Suprapubic skin (tissue), 3 donors: ENCODE measurements around the gene ROBO4.

Experiments used
- EP300 ChIP-seq: sonication (generic); formaldehyde crosslinking; IDR thresholded peaks from one replicate; pipeline ENCODE4 v1.6.1; 2017; ENCODE audit warnings: antibody characterized with exemption
- POLR2A ChIP-seq, 2 donors: fragments of 450-650 bp; IDR thresholded peaks; one replicate each; pipeline ENCODE4 v1.6.1; 2017; ENCODE audit warnings: antibody characterized with exemption in 2 of 2, mild to moderate bottlenecking in 2 of 2, moderate library complexity in 2 of 2
- TF ChIP-seq, protein P1 (sequence below), 2 donors: fragments of 200-600 bp in 1 of 2; fragments of 450-650 bp in 1 of 2; sonication (generic) in 1 of 2; IDR thresholded peaks; one replicate each; pipeline ENCODE4 v1.5.1; 2016 to 2019; ENCODE audit warnings: antibody characterized with exemption in 2 of 2, mild to moderate bottlenecking in 1 of 2, moderate library complexity in 1 of 2

DNA sequence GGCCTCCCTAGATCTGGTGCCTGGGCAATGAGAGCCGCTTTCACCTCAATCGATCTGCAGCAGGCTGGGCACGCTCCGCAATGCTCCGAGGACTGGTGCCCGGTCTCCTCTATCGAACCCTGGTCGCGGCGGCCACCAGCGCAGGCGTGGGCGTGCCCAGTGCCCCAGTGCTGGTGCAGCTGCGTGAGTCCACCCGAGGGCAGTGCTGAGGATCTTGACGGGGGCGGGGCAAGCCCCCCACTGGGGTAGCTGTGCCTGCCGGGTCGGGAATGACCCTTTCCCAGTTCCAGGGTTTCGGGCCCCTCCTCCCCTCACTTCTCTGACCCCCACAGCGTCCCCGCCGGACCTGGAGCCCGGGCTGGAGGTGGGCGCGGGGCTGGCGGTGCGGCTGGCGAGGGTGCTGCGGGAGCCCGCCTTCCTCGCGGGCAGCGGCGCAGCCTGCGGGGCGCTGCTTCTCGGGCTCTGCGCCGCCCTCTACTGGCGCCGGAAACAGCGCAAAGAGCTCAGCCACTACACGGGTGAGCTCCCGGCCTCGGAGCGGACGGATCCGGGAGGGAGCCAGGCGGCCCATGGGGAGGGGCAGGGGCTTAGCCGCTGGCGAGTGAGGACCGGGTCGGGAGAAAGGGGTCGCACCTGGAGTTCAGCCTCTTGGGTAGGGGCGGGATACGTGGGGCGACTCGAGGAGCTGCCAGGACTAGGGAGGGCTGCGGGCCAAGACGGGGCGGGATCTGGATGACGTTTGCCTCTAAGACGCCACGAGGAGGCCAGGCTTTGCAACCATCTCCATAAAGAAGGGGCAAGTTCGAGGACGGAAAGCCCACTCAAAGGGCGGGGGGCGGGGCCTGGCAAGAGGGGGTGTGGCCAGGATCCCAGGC is 21.5 kb downstream of the ROBO4 start:
- TF ChIP-seq EP300 (no peak), POLR2A (IDR thresholded peaks at IDR 0.05) (no peak)
- TF ChIP-seq, protein P1, sequence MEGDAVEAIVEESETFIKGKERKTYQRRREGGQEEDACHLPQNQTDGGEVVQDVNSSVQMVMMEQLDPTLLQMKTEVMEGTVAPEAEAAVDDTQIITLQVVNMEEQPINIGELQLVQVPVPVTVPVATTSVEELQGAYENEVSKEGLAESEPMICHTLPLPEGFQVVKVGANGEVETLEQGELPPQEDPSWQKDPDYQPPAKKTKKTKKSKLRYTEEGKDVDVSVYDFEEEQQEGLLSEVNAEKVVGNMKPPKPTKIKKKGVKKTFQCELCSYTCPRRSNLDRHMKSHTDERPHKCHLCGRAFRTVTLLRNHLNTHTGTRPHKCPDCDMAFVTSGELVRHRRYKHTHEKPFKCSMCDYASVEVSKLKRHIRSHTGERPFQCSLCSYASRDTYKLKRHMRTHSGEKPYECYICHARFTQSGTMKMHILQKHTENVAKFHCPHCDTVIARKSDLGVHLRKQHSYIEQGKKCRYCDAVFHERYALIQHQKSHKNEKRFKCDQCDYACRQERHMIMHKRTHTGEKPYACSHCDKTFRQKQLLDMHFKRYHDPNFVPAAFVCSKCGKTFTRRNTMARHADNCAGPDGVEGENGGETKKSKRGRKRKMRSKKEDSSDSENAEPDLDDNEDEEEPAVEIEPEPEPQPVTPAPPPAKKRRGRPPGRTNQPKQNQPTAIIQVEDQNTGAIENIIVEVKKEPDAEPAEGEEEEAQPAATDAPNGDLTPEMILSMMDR (IDR thresholded peaks at IDR 0.05), result peak; percentile 7 to 86
